Urinary bladder (tissue), 4 donors: Measurements from ENCODE around the gene SMIM21. TPM values are rescaled to one million over a fixed set of nuclear protein-coding genes. Genes with fewer than 3 reads are reported as not detected.

Source experiments
- DNase-seq: peaks from one replicate; pipeline ENCODE4 v3.0.0-alpha.2; 2015; ENCODE audit errors: extremely low spot score
- H3K27ac ChIP-seq: one replicate; pipeline ENCODE4 v1.5.1; 2013; ENCODE audit warnings: low read depth, mild to moderate bottlenecking, moderate library complexity
- H3K36me3 ChIP-seq: one replicate; pipeline ENCODE4 v1.6.1; 2013; ENCODE audit warnings: mild to moderate bottlenecking, moderate library complexity; ENCODE audit not compliant: insufficient read depth
- H3K4me1 ChIP-seq: one replicate; pipeline ENCODE4 v1.6.1; 2013; ENCODE audit warnings: mild to moderate bottlenecking, moderate library complexity; ENCODE audit not compliant: insufficient read depth
- H3K4me3 ChIP-seq: one replicate; pipeline ENCODE4 v1.5.1; 2013; ENCODE audit warnings: low read depth, low read length
- WGBS: extraction: QIAGEN DNeasy Blood & Tissue Kit; methylation state at CpG from one replicate; pipeline ENCODE4 v1.1.7; 2013; 5-methylcytosine and 5-hydroxymethylcytosine counted together
- polyA plus RNA-seq: library from polyadenylated mRNA; stranded (reverse); fragments of 200-250 nt; gene quantifications from one replicate; pipeline ENCODE4 v1.2.3, GENCODE V29; 2013
- total RNA-seq: library from RNA; depleted of rRNA; stranded (reverse); fragments of >200 nt; gene quantifications from one replicate; pipeline ENCODE4 v1.2.3, GENCODE V29; 2014
- donor health status: healthy with polysubstance abuse.
- donor health status: healthy.

The SMIM21 gene
- not detected for total RNA-seq
- polyA plus RNA-seq = not detected

DNA sequence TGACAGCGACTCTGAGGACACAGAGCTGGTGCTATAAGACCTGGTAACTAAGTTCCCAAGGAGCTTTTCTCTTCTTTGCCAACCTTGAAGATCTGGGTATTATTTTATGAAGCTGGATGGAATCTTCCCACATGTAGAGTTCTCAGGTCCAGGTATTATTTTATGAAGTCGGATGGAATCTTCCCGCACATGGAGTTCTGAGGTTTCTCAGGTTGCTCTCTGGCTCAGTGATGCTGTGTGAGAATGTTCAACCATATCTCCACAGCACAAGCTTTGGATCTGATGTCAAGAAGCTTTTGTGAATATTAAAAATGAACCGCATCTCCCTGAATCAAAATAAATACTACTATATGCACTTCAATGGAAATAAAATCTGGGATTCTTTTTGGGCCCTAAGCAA, at the start of gene SMIM21:
Gene SMIM21 (minus strand): TSS at position 101 of the 400 bp plus-strand sequence. CDS start 140 bp downstream, outside the sequence.
- WGBS = 84% methylated on average over 4 of the region's 4 CpGs
- Histone ChIP-seq H3K36me3 (no peaks in the 10 kb centered on the region), H3K27ac (no peak within 1 kb of the TSS), H3K4me1 (no peaks in the 10 kb centered on the region), H3K4me3 (no peak within 1 kb of the TSS)
- no peak for DNase-seq

- 31% methylated on average over 2 of the region's 2 CpGs for WGBS
- Histone ChIP-seq H3K27ac (no peak overlapping the region), H3K4me1 (no peaks in the 10 kb centered on the region), H3K4me3 (no peak overlapping the region), H3K36me3 (no peaks in the 10 kb centered on the region)
- DNase-seq = no peak
These were observed 47.7 kb upstream of the SMIM21 start for GRCh38 chr18:75475228-75475627.

GRCh38 chr18:75474332-75474731, 46.8 kb upstream of the SMIM21 start:
- DNase-seq = no peak
- Histone ChIP-seq H3K27ac (no peak overlapping the region), H3K36me3 (no peaks in the 10 kb centered on the region), H3K4me3 (no peak overlapping the region), H3K4me1 (no peaks in the 10 kb centered on the region)
- 47% methylated on average over 2 of the region's 2 CpGs for WGBS

- DNase-seq = no peak
- Histone ChIP-seq H3K27ac (no peak overlapping the region), H3K4me3 (no peak overlapping the region), H3K4me1 (no peaks in the 10 kb centered on the region), H3K36me3 (no peaks in the 10 kb centered on the region)
- WGBS = 77% methylated on average over 4 of the region's 4 CpGs
These were observed 45.8 kb upstream of the SMIM21 start for GRCh38 chr18:75473316-75473715.

DNA sequence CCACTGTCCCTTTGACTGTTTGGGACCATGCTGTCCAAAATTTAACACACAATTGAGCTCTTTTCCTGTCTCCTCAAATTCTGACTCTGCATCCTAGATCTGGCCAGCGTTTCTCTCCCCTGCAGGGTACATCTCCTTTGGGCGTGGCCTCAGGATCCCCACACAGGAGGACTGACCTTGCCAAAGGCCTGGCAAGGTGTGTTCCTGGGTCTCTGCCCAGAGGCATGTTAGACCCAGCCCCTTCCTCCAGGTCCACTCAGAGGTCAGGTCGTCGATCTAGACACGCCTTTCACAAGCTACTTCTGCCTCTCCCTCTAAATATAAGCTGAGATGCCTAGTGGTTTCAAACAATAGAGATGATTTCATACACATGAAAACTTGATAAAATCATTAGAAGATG, 45.4 kb upstream of the SMIM21 start:
- DNase-seq = no peak
- Histone ChIP-seq H3K27ac (no peak overlapping the region), H3K4me3 (no peak overlapping the region), H3K36me3 (no peaks in the 10 kb centered on the region), H3K4me1 (no peaks in the 10 kb centered on the region)
- WGBS = 85% methylated on average over 5 of the region's 5 CpGs

GRCh38 chr18:75472396-75472795, 44.9 kb upstream of the SMIM21 start:
- no peak for DNase-seq
- 79% methylated on average over 7 of the region's 7 CpGs for WGBS
- H3K27ac ChIP-seq = no peak overlapping the region

DNA sequence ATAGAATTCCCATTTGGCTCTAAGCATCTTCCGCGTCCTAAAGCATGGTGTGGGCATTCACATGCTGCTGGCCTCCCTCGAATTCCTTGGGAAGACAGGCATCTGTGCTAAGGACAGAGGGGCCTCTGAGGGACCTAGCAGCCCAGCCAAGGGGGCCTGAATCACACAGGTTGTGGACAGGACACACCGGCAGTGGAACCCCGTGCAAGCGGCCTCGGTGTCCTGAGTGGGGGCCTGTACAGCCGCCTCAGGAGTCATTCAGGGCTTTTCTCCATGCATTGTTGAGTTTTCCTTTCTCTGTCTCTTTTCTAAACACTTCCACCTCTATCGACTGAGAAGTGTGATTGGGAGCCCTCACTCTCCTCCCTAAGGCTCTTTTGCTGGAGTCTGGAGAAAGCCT, 44.3 kb upstream of the SMIM21 start:
- Histone ChIP-seq H3K4me3 (no peak overlapping the region), H3K36me3 (no peaks in the 10 kb centered on the region), H3K4me1 (no peaks in the 10 kb centered on the region), H3K27ac (no peak overlapping the region)
- WGBS = 84% methylated on average over 9 of the region's 9 CpGs
- DNase-seq = no peak

More at GRCh38 chr18:75472396-75472795, 44.9 kb upstream of the SMIM21 start:
- Histone ChIP-seq H3K4me1 (no peaks in the 10 kb centered on the region), H3K4me3 (no peak overlapping the region), H3K36me3 (no peaks in the 10 kb centered on the region)

- no peak for DNase-seq
- no peak overlapping the region for H3K4me3 ChIP-seq
- WGBS = 82% methylated on average over 5 of the region's 5 CpGs
- H3K36me3 ChIP-seq = no peaks in the 10 kb centered on the region
- H3K4me1 ChIP-seq = no peaks in the 10 kb centered on the region
- no peak overlapping the region for H3K27ac ChIP-seq
These were observed 40.3 kb upstream of the SMIM21 start for GRCh38 chr18:75467851-75468250.

GRCh38 chr18:75467281-75467795, 39.8 kb upstream of the SMIM21 start:
- Histone ChIP-seq H3K4me3 (no peak overlapping the region), H3K36me3 (no peaks in the 10 kb centered on the region), H3K27ac (no peak overlapping the region), H3K4me1 (no peaks in the 10 kb centered on the region)
- WGBS = 75% methylated on average over 12 of the region's 12 CpGs
- DNase-seq = no peak

DNA sequence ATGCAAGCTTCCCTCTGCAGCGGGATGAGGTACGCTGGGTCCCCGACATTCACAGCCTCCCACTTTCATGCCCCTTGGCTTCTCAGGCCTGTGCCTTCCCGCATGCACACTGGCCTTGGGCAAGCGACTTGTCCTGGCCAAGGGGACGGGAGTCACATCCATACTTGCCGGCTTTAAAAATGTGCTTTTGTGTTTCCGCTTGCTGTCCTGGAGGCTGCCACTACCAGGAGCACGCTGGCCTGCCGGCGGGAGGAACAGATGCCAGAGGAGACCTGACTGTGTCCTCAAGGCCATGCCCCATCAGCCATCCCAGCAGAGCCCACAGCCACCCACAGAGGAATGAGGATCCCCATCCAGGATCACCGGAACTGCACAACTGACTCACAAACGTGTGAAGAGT, 36.9 kb upstream of the SMIM21 start:
- no peaks in the 10 kb centered on the region for H3K4me1 ChIP-seq
- no peaks in the 10 kb centered on the region for H3K36me3 ChIP-seq
- no peak overlapping the region for H3K4me3 ChIP-seq
- WGBS = 95% methylated on average over 13 of the region's 13 CpGs
- DNase-seq = no peak
- H3K27ac ChIP-seq = no peak overlapping the region

GRCh38 chr18:75462178-75462832, 34.8 kb upstream of the SMIM21 start:
- Histone ChIP-seq H3K36me3 (no peaks in the 10 kb centered on the region), H3K4me3 (no peak overlapping the region), H3K4me1 (no peaks in the 10 kb centered on the region), H3K27ac (no peak overlapping the region)
- DNase-seq = no peak
- WGBS = 82% methylated on average over 10 of the region's 10 CpGs

GRCh38 chr18:75456199-75456631, 28.7 kb upstream of the SMIM21 start:
- no peak for DNase-seq
- peaks cover 2% of the 10 kb centered on the region for H3K4me1 ChIP-seq
- peak overlapping the region; percentile 60 for H3K4me3 ChIP-seq
- no peak overlapping the region for H3K27ac ChIP-seq
- no peaks in the 10 kb centered on the region for H3K36me3 ChIP-seq
- WGBS = 39% methylated on average over 19 of the region's 19 CpGs

- Histone ChIP-seq H3K27ac (peak overlapping the region; percentile 83), H3K4me3 (peak overlapping the region; percentile 60), H3K4me1 (peaks cover 2% of the 10 kb centered on the region), H3K36me3 (no peaks in the 10 kb centered on the region)
- 6% methylated on average over 84 of the region's 84 CpGs for WGBS
- no peak for DNase-seq
These were observed 28.0 kb upstream of the SMIM21 start for GRCh38 chr18:75455249-75456198.
